Heart right ventricle (tissue), 16 donors: ENCODE data around the gene WDSUB1. TPM values are rescaled to one million over a fixed set of nuclear protein-coding genes. Genes with fewer than 3 reads are reported as not detected.

Source experiments
- ATAC-seq, 8 donors: fragments of 200-7000 bp; cut with Tn5 transposase; one replicate each; pipeline ENCODE4 v1.9.1; 2020; ENCODE audit warnings: mild to moderate bottlenecking in 8 of 8, moderate library complexity in 8 of 8, moderate number of reproducible peaks in 1 of 8
- DNase-seq, 2 donors: peaks; one replicate each; pipeline ENCODE4 v3.0.0-alpha.2; 2020
- H3K27ac ChIP-seq, 10 donors: fragments of 200-600 bp; sonication (generic) in 2 of 10; one replicate each; pipeline versions ENCODE4 v1.5.0 to v1.8.0; 2020 to 2022; ENCODE audit warnings: mild to moderate bottlenecking in 3 of 10
- H3K27me3 ChIP-seq, 7 donors: fragments of 200-600 bp; one replicate each; pipeline ENCODE4 v1.8.0; 2021 to 2022; ENCODE audit warnings: mild to moderate bottlenecking in 2 of 7
- H3K36me3 ChIP-seq, 9 donors: fragments of 200-600 bp; sonication (generic) in 1 of 9; one replicate each; pipeline versions ENCODE4 v1.5.0 to v1.8.0; 2020 to 2022; ENCODE audit warnings: mild to moderate bottlenecking in 2 of 9
- H3K4me1 ChIP-seq, 9 donors: fragments of 200-600 bp; sonication (generic) in 1 of 9; one replicate each; pipeline versions ENCODE4 v1.5.0 to v1.8.0; 2020 to 2022; ENCODE audit warnings: mild to moderate bottlenecking in 4 of 9
- H3K4me3 ChIP-seq, 10 donors: fragments of 200-600 bp; sonication (generic) in 2 of 10; one replicate each; pipeline versions ENCODE4 v1.5.0 to v1.8.0; 2020 to 2022; ENCODE audit warnings: mild to moderate bottlenecking in 7 of 10, moderate library complexity in 2 of 10
- H3K9me3 ChIP-seq, 11 donors: fragments of 200-600 bp in 10 of 11; sonication (generic) in 2 of 11; one replicate each; pipeline versions ENCODE4 v1.5.0 to v1.8.0; 2013 to 2022; ENCODE audit warnings: mild to moderate bottlenecking in 2 of 11, control low read depth in 1 of 11, moderate library complexity in 1 of 11
- WGBS, 2 donors: extraction: QIAGEN DNeasy Blood & Tissue Kit; methylation state at CpG; one replicate each; pipeline ENCODE4 v1.1.7; 2013; ENCODE audit warnings: inconsistent platforms in 1 of 2; 5-methylcytosine and 5-hydroxymethylcytosine counted together
- intact Hi-C, 10 donors: fragments of 100-400 bp; cut with DNase I; formaldehyde crosslinking; loops; one replicate each; pipeline versions ENCODE4 v1.11.1 to v1.14.2; 2022
- polyA plus RNA-seq, 2 donors: library from polyadenylated mRNA; stranded (reverse); fragments of 200-250 nt; gene quantifications; one replicate each; pipeline ENCODE4 v1.2.3, GENCODE V29; 2013
- total RNA-seq, 10 donors: library from RNA; stranded (reverse); fragmentation: NEBNext Ultra II Directional in 3 of 10; extraction: Animal tissue kit (Norgen Biotek cat#: 25700) in 3 of 10; gene quantifications; one replicate each; pipeline versions ENCODE4 v1.2.1 to v1.2.4, GENCODE V29; 2021 to 2023
- TF ChIP-seq, protein P1 (sequence below), 9 donors: fragments of 200-600 bp; sonication (generic) in 2 of 9; IDR thresholded peaks; one replicate each; pipeline versions ENCODE4 v1.5.0 to v1.8.0; 2021 to 2022; ENCODE audit warnings: antibody characterized with exemption in 9 of 9, mild to moderate bottlenecking in 5 of 9, moderate library complexity in 1 of 9
- donor health status: Arrhythmogenic right ventricular cardiomyopathy.
- donor health status: ischemic (EF 13 %, LVEDD 7.1; RV severe dilation, severe dysfunction).
- donor health status: healthy with polysubstance abuse.
- donor health status: DM: no; HTN: yes; CAD: no.
- donor health status: DM: no; HTN: no; CAD: no.
- donor health status: ischemic (EF 25% LVEDD 6.9; RV normal size, moderate dysfunction).
- donor health status: ischemic (EF 25% LVEDD 5.7; RV mildly dilated, moderate dysfunction).
- donor health status: healthy.
- donor health status: DM: yes; HTN: yes; CAD: no.
- donor health status: Ischemic cardiomyopathy.
- donor health status: ischemic (EF 35%, LVEDD 5.7; RV mildly dilated, moderate dysfunction).
- donor health status: nonischemic (EF 11% LVEDD 7.7; RV severe dilation, severe dysfunction).
- donor health status: DM: yes; HTN: yes; CAD: no.
- donor health status: PGD.
- donor health status: ischemic (EF 29% LVEDD 5.4; RV normal size, mild dysfunction).
- donor health status: nonischemic (EF 23%, LVEDD 6.1; RV moderate dilation, normal function).

The WDSUB1 gene
- total and polyA plus RNA-seq, 12 donors = 4.3 to 13.8 (median 9.3) TPM

DNA sequence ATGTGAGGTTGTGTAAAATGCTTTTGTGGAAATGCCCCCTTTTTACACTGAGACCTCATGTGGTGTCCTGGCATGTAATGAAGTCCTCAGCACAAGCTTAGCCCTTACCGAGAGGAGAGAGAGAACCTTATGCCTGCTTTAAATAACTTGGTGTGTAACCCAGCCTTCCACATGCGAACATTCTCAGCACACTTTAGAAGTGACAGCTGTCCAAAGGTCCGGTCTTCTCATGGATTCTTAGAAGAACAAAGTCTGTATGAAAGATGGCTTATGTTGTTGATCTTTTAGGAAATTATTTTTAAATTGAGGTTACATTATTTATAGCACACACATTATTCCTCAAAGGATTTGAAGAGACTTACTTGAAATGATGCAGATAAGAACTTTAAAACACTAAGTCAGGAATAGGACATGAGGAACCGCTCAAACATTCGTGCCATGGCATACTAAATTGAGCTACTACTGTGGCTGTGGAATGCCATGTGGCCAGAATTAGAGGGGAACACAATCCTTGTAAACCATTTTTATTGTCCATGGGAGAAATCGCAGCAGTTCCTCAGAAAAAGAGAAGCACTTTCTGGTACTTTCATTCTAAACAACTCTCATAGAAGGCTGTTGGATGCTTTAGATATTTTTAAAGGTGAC lies 79.6 kb downstream of the WDSUB1 start:
- H3K4me1 ChIP-seq = peaks cover 3 to 50% (median 30%) of the 10 kb centered on the region in 9 donors
- DNase-seq = no peak
- H3K36me3 ChIP-seq = peaks cover 0 to 67% (median 3%) of the 10 kb centered on the region in 9 donors
- TF ChIP-seq, protein P1, sequence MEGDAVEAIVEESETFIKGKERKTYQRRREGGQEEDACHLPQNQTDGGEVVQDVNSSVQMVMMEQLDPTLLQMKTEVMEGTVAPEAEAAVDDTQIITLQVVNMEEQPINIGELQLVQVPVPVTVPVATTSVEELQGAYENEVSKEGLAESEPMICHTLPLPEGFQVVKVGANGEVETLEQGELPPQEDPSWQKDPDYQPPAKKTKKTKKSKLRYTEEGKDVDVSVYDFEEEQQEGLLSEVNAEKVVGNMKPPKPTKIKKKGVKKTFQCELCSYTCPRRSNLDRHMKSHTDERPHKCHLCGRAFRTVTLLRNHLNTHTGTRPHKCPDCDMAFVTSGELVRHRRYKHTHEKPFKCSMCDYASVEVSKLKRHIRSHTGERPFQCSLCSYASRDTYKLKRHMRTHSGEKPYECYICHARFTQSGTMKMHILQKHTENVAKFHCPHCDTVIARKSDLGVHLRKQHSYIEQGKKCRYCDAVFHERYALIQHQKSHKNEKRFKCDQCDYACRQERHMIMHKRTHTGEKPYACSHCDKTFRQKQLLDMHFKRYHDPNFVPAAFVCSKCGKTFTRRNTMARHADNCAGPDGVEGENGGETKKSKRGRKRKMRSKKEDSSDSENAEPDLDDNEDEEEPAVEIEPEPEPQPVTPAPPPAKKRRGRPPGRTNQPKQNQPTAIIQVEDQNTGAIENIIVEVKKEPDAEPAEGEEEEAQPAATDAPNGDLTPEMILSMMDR (IDR thresholded peaks at IDR 0.05) = no peak
- H3K4me3 ChIP-seq = no peak overlapping the region
- intact Hi-C loops = no loop called here
- H3K27ac ChIP-seq = peak overlapping the region in 7 of 10 donors; percentile 1 to 64 (median 54)
- ATAC-seq = peak in 6 of 8 donors; percentile 36 to 59 (median 54)
- no peaks in the 10 kb centered on the region for H3K27me3 ChIP-seq
- H3K9me3 ChIP-seq = no peaks in the 10 kb centered on the region
- 58 to 66% methylated on average over 6 of the region's 6 CpGs for WGBS, 2 donors

DNA sequence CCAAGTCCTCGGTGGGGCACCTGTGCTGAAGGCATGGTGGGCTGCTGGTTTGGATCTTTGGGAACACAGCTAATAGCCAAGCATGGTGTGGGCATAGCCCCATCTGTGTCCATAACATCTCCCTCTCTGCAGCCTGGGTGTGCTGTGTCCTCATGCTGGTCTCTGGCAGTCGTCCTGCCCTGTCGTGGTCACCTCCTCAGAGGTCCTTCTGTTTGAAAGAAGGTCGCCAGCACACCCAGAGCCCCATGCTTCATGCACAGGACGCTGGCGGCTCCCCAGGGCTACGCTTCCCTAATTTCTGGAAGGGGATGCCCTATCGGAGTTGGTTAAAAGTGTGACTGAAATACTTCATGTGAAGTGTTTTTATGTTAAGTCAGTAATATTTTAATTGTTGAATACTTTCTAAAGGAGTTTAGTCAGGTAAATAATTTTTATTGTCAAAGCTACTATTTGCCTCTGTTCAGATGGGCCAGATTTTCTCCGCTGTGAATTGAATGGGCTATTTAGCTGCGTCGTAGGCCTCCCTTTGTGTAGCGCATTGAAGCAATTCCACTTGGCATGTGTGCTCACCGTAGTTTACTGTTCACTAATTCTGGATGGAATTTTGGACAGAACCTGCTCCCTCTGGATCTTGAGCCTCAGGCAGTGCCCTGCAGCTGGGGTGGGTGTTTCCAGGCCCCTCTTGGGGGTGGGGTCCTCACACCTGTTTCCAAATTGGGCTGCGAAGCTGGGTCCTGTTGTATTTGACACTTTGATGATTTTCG lies 81.9 kb downstream of the WDSUB1 start:
- DNase-seq (no peak), ATAC-seq (no peak)
- Histone ChIP-seq H3K4me3 (no peak overlapping the region), H3K27ac (peak overlapping the region in 1 of 10 donors; percentile 2), H3K36me3 (peaks cover 0 to 69% (median 3%) of the 10 kb centered on the region in 9 donors), H3K27me3 (no peaks in the 10 kb centered on the region), H3K9me3 (no peaks in the 10 kb centered on the region), H3K4me1 (peaks cover 0 to 65% (median 46%) of the 10 kb centered on the region in 9 donors)
- intact Hi-C loops = no loop called here
- WGBS, 2 donors = 88 to 92% methylated on average over 15 of the region's 15 CpGs
- TF ChIP-seq, protein P1 (IDR thresholded peaks at IDR 0.05) = no peak

DNA sequence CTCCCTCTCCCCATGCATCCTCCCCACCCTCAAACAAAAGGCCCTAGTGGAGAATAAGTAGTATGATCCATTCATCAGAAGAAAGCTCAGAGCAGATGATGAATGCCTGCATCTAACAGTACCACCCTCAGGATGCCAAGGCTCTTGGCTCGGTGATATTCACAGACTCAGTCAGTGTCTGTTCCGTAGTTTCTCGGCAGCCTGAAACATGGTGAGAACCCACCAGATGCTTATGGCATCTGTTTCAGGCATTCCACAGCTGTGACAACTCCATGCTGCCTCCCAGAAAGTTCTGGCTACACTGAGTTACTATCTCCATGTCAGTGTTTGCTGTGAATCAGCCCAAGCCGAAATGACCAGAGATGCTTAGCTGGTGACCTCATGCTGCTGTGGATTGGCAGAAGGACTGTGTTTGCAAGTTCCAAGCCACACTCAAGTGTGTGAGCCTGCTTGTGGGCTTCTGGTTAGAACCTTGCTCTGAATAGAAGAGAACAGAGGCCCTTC lies 83.9 kb downstream of the WDSUB1 start:
- H3K4me3 ChIP-seq = no peak overlapping the region
- ATAC-seq = peak; percentile 45 to 87 (median 78)
- TF ChIP-seq, protein P1 (IDR thresholded peaks at IDR 0.05) = no peak
- H3K27me3 ChIP-seq = no peaks in the 10 kb centered on the region
- peak in 1 of 2 donors; percentile 61 for DNase-seq
- H3K9me3 ChIP-seq = no peaks in the 10 kb centered on the region
- H3K4me1 ChIP-seq = peaks cover 0 to 60% (median 47%) of the 10 kb centered on the region in 9 donors
- 46 to 50% methylated on average over 4 of the region's 4 CpGs for WGBS, 2 donors
- peaks cover 0 to 75% (median 6%) of the 10 kb centered on the region in 9 donors for H3K36me3 ChIP-seq
- H3K27ac ChIP-seq = peak overlapping the region in 9 of 10 donors; percentile 6 to 75 (median 51)
- intact Hi-C loops = no loop called here

DNA sequence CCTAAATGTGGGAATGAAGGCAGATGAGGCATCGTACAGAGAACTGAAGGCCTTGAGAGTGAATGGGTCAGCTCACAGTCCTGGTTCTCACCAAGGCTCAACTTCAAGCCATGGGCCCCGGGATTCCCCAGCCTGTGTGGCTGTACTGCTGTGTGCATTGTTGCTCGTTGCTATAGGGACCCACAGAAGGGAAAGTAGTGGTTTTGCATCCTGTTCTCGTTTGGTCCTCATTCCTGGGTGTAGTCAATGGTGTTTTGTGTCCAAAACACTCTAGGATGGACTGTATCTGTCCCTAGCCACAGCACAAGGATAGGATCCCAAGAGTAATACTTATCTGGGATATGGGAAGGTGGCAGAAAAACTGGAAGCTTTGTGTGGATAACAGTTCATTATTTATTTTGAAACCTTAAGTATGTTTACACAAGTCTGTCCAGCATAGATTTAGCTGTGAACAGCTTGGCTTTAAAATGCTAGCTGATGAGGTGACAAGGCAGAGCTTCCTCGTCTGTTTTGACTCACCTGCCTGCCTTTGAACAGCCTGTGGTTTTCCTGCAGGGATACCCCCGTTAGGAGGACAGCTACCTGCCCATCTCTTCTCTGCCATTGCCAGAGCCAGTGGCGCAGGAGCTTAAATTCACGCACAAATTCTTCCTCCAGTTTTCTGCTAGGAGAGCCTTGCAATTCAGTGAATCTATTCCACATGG lies 85.0 kb downstream of the WDSUB1 start:
- TF ChIP-seq, protein P1 (IDR thresholded peaks at IDR 0.05) = no peak
- 70 to 75% methylated on average over 8 of the region's 8 CpGs for WGBS, 2 donors
- H3K4me3 ChIP-seq = no peak overlapping the region
- peaks cover 0 to 85% (median 11%) of the 10 kb centered on the region in 9 donors for H3K36me3 ChIP-seq
- intact Hi-C loops = no loop called here
- H3K27ac ChIP-seq = peak overlapping the region in 8 of 10 donors; percentile 29 to 75 (median 56)
- no peaks in the 10 kb centered on the region for H3K9me3 ChIP-seq
- ATAC-seq = no peak
- H3K27me3 ChIP-seq = no peaks in the 10 kb centered on the region
- peaks cover 0 to 65% (median 47%) of the 10 kb centered on the region in 9 donors for H3K4me1 ChIP-seq
- DNase-seq = no peak
